Vagina (tissue), 2 donors: ENCODE results near the gene MPRIP.

ENCODE experiments used
- POLR2A ChIP-seq, 2 donors: fragments of 450-650 bp; IDR thresholded peaks; one replicate each; pipeline ENCODE4 v1.6.1; 2017; ENCODE audit warnings: antibody characterized with exemption in 2 of 2, mild to moderate bottlenecking in 2 of 2, moderate library complexity in 2 of 2
- POLR2AphosphoS5 ChIP-seq, 2 donors: sonication (generic); formaldehyde crosslinking; IDR thresholded peaks; one replicate each; pipeline ENCODE4 v1.9.0; 2017; ENCODE audit warnings: antibody characterized with exemption in 2 of 2, mild to moderate bottlenecking in 2 of 2, low read depth in 1 of 2; ENCODE audit not compliant: insufficient read depth in 1 of 2
- TF ChIP-seq, protein P1 (sequence below), 3 experiments: fragments of 450-650 bp in 2 of 3; fragments of 200-600 bp in 1 of 3; sonication (generic) in 1 of 3; IDR thresholded peaks; one replicate each; pipeline ENCODE4 v1.5.1; 2017 to 2019; ENCODE audit warnings: antibody characterized with exemption in 3 of 3, mild to moderate bottlenecking in 2 of 3, moderate library complexity in 2 of 3

DNA sequence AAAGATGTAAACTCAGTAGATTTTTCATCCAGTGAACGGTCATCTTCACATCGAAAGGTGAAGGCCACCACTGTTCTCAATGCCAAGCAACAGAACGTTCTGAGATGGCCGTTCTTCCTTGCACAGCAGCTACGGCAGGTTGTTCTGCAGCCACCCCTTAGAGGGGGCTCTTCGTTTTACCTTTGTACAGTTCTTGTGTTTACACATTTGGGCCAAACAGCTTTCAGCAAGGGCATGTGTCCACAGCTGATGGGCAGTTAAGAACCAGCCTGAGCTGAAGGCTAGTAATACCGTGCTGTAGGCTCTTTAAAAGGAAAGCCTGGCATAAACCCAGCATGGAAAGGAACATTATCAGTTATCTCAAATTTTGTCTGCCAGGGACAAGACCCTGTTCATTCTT, 147.9 kb downstream of the MPRIP start:
- TF ChIP-seq, protein P1, sequence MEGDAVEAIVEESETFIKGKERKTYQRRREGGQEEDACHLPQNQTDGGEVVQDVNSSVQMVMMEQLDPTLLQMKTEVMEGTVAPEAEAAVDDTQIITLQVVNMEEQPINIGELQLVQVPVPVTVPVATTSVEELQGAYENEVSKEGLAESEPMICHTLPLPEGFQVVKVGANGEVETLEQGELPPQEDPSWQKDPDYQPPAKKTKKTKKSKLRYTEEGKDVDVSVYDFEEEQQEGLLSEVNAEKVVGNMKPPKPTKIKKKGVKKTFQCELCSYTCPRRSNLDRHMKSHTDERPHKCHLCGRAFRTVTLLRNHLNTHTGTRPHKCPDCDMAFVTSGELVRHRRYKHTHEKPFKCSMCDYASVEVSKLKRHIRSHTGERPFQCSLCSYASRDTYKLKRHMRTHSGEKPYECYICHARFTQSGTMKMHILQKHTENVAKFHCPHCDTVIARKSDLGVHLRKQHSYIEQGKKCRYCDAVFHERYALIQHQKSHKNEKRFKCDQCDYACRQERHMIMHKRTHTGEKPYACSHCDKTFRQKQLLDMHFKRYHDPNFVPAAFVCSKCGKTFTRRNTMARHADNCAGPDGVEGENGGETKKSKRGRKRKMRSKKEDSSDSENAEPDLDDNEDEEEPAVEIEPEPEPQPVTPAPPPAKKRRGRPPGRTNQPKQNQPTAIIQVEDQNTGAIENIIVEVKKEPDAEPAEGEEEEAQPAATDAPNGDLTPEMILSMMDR (IDR thresholded peaks at IDR 0.05) = no peak
- TF ChIP-seq POLR2A (IDR thresholded peaks at IDR 0.05) = no peak
- no peak for TF ChIP-seq POLR2AphosphoS5 (IDR thresholded peaks at IDR 0.05; ENCODE audit: insufficient read depth in 1 of 2, low read depth in 1 of 2)
